ENCODE measurements around the gene USP13. TPM values are rescaled to one million over a fixed set of nuclear protein-coding genes. Genes with fewer than 3 reads are reported as not detected.
A peak's percentile ranks its signal among the peaks of the same experiment; 100 is the strongest.

USP13 gene
- total and polyA plus RNA-seq, 3 donors from 2014 or later: 17.6 to 50.3 (median 42.0) TPM

DNA sequence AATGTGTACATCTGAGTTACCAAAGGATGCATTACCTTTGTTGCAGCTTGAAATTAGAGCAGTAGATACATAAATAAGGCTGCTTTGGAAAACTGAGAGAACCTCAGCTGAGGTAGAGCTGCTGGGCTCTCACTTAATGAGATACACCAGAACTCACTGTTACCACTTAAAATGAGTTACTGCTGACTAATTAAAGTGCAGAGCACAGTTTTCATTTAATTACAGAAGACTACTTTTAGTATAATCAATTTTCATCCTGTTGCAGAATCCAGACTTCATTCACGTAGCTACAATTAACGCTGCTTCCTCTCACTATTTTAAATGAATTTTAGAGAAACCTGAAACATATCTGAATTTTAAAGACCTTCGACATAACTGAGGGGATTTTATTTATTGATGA, 169.5 kb downstream of the USP13 start:
- 77 to 87% methylated on average over 3 of the region's 3 CpGs for WGBS, 2 donors
- Histone ChIP-seq H3K4me1 (no peaks in the 10 kb centered on the region), H3K27ac (no peak overlapping the region), H3K36me3 (ENCODE audit: low read depth, missing control alignments) (no peaks in the 10 kb centered on the region), H3K9me3 (no peaks in the 10 kb centered on the region), H3K27me3 (no peaks in the 10 kb centered on the region), H3K4me3 (no peak overlapping the region)
- TF ChIP-seq, protein P1, sequence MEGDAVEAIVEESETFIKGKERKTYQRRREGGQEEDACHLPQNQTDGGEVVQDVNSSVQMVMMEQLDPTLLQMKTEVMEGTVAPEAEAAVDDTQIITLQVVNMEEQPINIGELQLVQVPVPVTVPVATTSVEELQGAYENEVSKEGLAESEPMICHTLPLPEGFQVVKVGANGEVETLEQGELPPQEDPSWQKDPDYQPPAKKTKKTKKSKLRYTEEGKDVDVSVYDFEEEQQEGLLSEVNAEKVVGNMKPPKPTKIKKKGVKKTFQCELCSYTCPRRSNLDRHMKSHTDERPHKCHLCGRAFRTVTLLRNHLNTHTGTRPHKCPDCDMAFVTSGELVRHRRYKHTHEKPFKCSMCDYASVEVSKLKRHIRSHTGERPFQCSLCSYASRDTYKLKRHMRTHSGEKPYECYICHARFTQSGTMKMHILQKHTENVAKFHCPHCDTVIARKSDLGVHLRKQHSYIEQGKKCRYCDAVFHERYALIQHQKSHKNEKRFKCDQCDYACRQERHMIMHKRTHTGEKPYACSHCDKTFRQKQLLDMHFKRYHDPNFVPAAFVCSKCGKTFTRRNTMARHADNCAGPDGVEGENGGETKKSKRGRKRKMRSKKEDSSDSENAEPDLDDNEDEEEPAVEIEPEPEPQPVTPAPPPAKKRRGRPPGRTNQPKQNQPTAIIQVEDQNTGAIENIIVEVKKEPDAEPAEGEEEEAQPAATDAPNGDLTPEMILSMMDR (IDR thresholded peaks at IDR 0.05): no peak
- TF ChIP-seq POLR2A (IDR thresholded peaks at IDR 0.05): no peak
- intact Hi-C loops (cut with DNase I; ENCODE audit: low total_unique reads): no loop called here
- no peak for DNase-seq

DNA sequence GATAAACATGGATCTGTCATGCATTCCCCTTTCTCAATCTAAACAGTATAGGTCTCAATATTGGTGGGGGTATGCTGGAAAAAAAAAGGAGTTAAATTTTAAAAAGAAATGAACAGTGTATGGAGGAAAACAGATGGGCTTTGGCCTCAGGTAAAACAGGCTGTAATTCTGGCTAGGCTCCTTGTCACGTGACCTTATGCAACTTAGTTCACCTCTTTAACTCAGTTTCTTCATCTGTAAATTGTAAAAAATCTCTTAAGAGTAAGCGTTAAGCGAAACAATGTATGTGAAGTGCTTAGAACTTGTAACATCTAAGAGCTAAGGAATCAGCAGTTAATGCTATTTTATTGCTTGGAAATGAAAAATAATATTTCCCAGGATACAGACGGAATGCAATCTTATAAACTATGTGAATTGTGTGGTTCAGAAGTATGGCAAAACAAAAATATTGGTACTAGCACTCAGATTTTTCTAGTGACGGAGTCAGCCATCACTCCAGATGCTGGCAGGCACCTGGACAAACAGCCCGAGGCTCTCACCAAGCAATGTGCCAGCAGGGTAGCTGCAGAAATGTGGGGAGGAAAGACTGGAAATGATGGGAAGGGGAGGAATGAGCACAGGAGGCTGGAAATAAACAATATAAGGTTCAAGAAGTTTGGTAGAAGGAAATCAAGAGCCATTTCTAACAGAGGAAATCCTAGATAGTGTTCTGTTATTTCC, 172.8 kb downstream of the USP13 start:
- H3K27me3 ChIP-seq: no peaks in the 10 kb centered on the region
- TF ChIP-seq, protein P1 (IDR thresholded peaks at IDR 0.05): no peak
- TF ChIP-seq POLR2A (IDR thresholded peaks at IDR 0.05): no peak
- DNase-seq: no peak
- no peaks in the 10 kb centered on the region for H3K36me3 ChIP-seq (ENCODE audit: low read depth, missing control alignments)
- no peaks in the 10 kb centered on the region for H3K4me1 ChIP-seq
- H3K9me3 ChIP-seq: no peaks in the 10 kb centered on the region
- H3K4me3 ChIP-seq: no peak overlapping the region
- intact Hi-C loops (cut with DNase I; ENCODE audit: low total_unique reads): no loop called here
- H3K27ac ChIP-seq: no peak overlapping the region
- 69 to 82% methylated on average over 6 of the region's 6 CpGs for WGBS, 2 donors

DNA sequence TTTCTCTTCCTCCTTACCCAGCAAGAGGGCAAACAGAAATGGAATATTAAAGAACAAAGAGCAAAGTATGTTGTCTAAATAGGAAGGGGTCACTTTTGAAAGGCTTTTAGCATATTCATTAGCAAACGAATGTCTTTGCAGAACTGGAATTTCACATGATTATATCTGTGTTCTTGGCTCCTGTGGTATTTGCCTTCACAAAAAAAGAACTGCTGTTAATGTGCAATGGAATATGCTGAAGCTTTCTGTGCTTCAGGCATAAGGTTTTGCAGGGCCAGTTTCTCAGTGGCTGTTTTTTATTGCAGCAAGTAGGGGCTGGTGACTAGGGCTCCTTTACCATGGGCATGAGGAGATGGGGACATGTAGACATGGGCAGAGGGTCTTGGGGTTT, 173.4 kb downstream of the USP13 start:
- Histone ChIP-seq H3K4me3 (no peak overlapping the region), H3K9me3 (no peaks in the 10 kb centered on the region), H3K4me1 (no peaks in the 10 kb centered on the region), H3K27me3 (no peaks in the 10 kb centered on the region), H3K27ac (no peak overlapping the region), H3K36me3 (ENCODE audit: low read depth, missing control alignments) (no peaks in the 10 kb centered on the region)
- no peak for DNase-seq
- TF ChIP-seq, protein P1 (IDR thresholded peaks at IDR 0.05): no peak
- no peak for TF ChIP-seq POLR2A (IDR thresholded peaks at IDR 0.05)
- intact Hi-C loops (cut with DNase I; ENCODE audit: low total_unique reads): no loop called here
- WGBS, 2 donors: 14 to 24% methylated on average over 1 of the region's 1 CpG

DNA sequence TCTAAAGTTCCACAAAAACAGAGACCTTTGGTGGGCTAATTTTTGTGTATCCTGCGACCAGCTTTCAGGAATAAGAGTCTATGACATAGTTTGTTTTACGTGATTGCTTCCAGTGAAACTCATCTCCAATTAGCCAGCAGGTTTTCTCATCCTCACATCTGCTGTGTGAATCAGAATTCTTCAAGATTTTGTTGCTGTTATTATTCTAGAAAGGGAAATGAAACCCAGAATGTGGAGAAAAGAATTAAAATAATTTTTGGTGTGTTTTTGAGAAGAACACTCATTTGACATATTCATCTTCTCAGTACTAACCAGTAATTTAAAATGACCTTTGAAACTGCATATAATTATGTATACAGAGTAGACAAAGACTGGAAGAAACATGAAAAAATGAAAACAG, 175.9 kb downstream of the USP13 start:
- Histone ChIP-seq H3K4me1 (no peaks in the 10 kb centered on the region), H3K4me3 (no peak overlapping the region), H3K36me3 (ENCODE audit: low read depth, missing control alignments) (no peaks in the 10 kb centered on the region), H3K27ac (no peak overlapping the region), H3K27me3 (no peaks in the 10 kb centered on the region), H3K9me3 (no peaks in the 10 kb centered on the region)
- intact Hi-C loops (cut with DNase I; ENCODE audit: low total_unique reads): no loop called here
- no peak for DNase-seq
- TF ChIP-seq POLR2A (IDR thresholded peaks at IDR 0.05): no peak
- TF ChIP-seq, protein P1 (IDR thresholded peaks at IDR 0.05): no peak
- WGBS, 2 donors: 80 to 83% methylated on average over 2 of the region's 2 CpGs

DNA sequence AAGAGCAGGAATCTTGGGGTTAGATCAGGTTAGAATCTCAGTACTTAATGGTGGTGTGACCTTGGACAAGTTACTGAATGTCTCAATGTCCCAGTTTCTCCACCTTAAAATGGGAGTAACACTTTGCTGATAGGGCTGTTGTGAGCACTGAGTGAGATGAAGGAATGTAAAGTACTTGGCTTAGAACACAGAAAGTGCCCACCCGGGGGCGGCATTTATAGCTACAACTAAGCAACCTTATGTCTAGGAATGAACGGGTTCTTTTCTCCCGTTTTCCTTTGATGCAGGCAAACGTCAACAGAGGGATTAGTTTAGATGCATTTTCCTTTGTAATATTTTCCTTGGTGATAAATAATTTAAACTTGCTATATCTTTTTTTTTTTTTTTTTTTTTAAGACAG, 176.6 kb downstream of the USP13 start:
- H3K9me3 ChIP-seq: no peaks in the 10 kb centered on the region
- no peaks in the 10 kb centered on the region for H3K4me1 ChIP-seq
- intact Hi-C loops (cut with DNase I; ENCODE audit: low total_unique reads): no loop called here
- 21 to 52% methylated on average over 5 of the region's 5 CpGs for WGBS, 2 donors
- TF ChIP-seq, protein P1 (IDR thresholded peaks at IDR 0.05): no peak
- no peak for TF ChIP-seq POLR2A (IDR thresholded peaks at IDR 0.05)
- H3K27me3 ChIP-seq: no peaks in the 10 kb centered on the region
- H3K36me3 ChIP-seq (ENCODE audit: low read depth, missing control alignments): no peaks in the 10 kb centered on the region
- peak; percentile 42 for DNase-seq
- no peak overlapping the region for H3K27ac ChIP-seq
- H3K4me3 ChIP-seq: no peak overlapping the region

All from testis (tissue), 3 donors.